ENCODE data around the gene HMG20A.

HMG20A gene

GRCh38 chr15:77415450-77416147, 5.1 kb upstream of the HMG20A start:
- TF ChIP-seq GATA2 (IDR thresholded peaks at IDR 0.05; ENCODE audit: low read depth, low read length), result no peak
- TF ChIP-seq GATA3 (IDR thresholded peaks at IDR 0.05; ENCODE audit: low read depth, low read length), result no peak

DNA sequence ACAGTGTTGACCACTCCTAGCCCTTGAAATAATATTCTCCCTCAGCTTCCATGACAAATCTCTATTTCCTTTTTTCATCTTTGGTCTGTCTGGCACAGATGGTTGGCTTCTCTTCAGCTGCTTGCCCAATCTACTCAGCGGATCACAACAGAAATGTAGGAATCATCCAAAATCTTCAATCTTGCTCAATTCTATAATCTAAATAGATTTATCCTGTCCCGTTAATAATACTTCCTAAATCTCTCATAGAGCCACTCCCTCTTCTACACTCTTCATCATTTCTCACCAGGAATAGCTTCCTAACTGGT, 4.6 kb upstream of the HMG20A start:
- TF ChIP-seq GATA2 (IDR thresholded peaks at IDR 0.05; ENCODE audit: low read depth, low read length) (no peak), GATA3 (IDR thresholded peaks at IDR 0.05; ENCODE audit: low read depth, low read length) (no peak)

GRCh38 chr15:77416954-77417353, 3.7 kb upstream of the HMG20A start:
- no peak for TF ChIP-seq GATA3 (IDR thresholded peaks at IDR 0.05; ENCODE audit: low read depth, low read length)
- no peak for TF ChIP-seq GATA2 (IDR thresholded peaks at IDR 0.05; ENCODE audit: low read depth, low read length)

DNA sequence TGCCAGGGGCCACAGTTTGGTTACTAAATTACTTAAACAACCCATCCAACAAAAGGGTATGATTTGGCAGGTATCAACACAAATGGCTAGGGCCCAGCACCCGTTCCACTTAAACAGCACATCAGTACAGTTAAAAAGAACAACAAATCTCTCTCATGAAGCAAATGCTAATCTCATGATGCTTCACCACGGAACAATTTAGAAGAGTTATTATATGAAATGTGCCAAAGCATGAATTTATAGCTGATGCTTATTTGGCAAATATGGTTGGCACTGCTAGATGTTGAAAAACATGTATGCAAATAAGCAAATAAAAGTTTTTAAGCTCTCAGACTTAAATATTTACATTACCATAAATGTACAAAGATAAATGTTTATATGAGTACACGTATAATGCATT, 3.1 kb upstream of the HMG20A start:
- TF ChIP-seq GATA3 (IDR thresholded peaks at IDR 0.05; ENCODE audit: low read depth, low read length) (no peak), GATA2 (IDR thresholded peaks at IDR 0.05; ENCODE audit: low read depth, low read length) (no peak)

DNA sequence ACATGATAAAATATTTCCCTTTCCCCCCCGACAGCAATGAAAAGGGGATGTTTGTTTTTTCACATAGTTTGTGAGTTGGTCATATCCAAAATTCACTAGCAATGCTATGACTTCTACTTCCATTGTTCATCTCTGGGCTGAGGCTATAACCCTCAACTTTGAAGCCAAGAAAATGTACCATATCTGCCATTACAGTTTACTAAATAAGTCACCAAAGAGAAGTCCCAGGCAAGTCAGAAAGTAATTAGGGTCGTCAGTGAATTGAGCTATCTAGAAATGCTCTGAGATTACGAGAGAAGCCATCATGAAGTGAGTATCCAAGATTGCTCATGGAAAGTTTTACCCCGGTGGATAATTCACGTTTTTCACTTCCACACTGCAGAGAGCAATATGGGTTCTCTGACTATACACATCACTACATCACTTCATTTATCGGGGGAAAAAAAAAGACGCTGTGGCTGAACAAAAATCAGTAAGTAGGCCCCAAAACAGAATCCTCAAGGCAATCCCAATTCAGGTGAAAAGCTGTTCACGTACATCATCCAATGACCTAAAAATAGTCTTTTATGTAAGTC, 2.2 kb upstream of the HMG20A start:
- no peak for TF ChIP-seq GATA2 (IDR thresholded peaks at IDR 0.05; ENCODE audit: low read depth, low read length)
- TF ChIP-seq GATA3 (IDR thresholded peaks at IDR 0.05; ENCODE audit: low read depth, low read length), result no peak

DNA sequence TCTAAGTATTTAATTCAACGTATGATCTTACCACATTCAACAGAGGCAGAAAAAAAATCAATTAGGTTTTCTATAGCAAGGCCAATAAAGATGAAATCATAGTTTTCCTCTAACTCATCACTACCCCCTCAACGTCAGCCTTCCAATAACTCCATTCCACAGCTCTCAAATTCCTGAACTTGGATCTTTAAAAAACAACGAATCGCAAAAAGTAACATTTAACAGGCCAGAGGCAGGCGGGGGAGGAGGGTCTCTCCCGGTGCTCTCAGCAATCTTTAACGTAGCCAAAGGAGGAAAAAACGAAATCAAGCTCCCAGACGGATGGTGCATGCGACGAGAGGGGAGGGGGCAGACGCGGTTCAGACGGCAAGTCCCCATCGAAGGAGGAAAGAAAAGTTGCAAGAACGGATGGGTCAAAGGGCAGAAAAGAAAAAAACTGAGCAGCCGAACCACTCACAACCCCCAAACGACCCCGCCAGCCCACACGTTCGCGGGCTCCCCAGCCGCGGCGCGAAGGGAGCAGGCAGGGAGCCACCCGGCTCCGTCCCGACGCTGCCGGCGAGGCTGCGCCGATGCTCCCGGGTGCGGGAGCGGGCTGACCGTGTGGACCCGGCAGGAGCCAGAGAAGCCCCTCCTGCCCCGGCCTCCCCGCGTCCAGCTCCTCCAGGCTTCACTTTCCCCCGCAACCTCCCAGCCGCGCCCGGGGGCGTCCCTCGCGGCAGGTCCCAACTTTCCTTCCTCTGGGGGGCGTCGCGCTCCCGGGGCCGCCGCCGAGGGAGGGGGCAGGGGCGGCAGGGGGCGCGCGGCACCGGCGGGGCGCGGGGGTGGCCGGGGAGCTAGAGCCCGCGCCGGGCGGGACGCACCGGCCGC, 1.5 kb upstream of the HMG20A start:
- TF ChIP-seq GATA2 (IDR thresholded peaks at IDR 0.05; ENCODE audit: low read depth, low read length), result no peak
- no peak for TF ChIP-seq GATA3 (IDR thresholded peaks at IDR 0.05; ENCODE audit: low read depth, low read length)

GRCh38 chr15:77419836-77420609, 665 bp upstream of the HMG20A start, which contains the start of gene PEAK1:
Gene PEAK1, minus strand, starts transcription at chr15:77420104. Its CDS starts 238,178 bp downstream, at chr15:77181926.
- no peak for TF ChIP-seq GATA2 (IDR thresholded peaks at IDR 0.05; ENCODE audit: low read depth, low read length)
- TF ChIP-seq GATA3 (IDR thresholded peaks at IDR 0.05; ENCODE audit: low read depth, low read length), result no peak

DNA sequence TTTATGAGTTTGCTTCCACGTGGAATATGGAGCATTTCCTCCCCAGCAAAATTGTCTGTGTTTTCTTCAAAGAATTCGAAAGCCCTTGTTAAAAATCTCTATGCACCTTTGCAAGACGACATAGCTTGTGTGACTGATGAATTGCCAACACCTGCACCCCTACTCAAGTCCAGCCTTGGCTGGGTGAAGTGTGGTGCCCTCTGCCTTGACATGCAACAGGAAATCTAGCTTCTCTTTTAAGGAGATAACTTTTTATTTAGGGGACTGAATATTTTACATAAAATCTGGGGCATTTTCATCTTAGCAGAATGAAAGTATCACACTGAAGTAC, 647 bp downstream of the HMG20A start:
- TF ChIP-seq GATA2 (IDR thresholded peaks at IDR 0.05; ENCODE audit: low read depth, low read length) (no peak), GATA3 (IDR thresholded peaks at IDR 0.05; ENCODE audit: low read depth, low read length) (no peak)

DNA sequence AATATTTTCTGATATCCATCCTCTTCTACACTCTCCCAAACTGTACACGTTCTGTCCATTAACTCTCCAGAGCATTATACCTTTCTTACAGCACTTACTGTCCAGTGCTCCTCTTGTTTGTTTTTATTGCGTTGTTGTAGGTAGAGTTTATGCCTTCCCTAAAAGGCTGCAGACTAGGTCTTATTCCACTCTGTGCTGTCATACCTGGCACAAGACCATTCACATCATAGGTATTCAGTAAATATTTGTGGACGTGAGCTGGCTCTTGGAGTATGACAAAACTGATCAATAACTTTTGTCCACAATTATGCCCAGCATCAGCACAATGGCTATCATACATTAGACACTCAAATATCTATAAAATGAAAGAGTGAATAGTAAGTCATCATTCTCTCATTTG, 4.4 kb downstream of the HMG20A start:
- TF ChIP-seq GATA2 (IDR thresholded peaks at IDR 0.05; ENCODE audit: low read depth, low read length) (no peak), GATA3 (IDR thresholded peaks at IDR 0.05; ENCODE audit: low read depth, low read length) (no peak)

DNA sequence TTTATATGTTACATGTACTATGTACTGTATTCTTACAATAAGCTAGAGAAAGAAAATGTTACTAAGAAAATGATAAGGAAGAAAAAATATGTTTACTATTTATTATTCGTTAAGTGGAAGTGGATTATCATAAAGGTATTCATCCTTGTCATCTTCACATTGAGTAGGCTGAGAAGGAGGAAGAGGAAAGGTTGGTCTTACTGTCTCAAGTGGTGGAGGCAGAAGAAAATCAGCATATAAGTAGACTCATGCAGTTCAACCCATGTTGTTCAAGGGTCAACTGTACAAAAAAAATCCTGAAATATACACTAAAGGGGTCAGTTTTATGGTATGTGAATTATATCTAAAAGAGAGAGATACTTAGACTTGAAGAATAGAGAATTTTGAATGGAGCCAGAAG, 5.7 kb downstream of the HMG20A start:
- TF ChIP-seq GATA2 (IDR thresholded peaks at IDR 0.05; ENCODE audit: low read depth, low read length) (no peak), GATA3 (IDR thresholded peaks at IDR 0.05; ENCODE audit: low read depth, low read length) (no peak)

DNA sequence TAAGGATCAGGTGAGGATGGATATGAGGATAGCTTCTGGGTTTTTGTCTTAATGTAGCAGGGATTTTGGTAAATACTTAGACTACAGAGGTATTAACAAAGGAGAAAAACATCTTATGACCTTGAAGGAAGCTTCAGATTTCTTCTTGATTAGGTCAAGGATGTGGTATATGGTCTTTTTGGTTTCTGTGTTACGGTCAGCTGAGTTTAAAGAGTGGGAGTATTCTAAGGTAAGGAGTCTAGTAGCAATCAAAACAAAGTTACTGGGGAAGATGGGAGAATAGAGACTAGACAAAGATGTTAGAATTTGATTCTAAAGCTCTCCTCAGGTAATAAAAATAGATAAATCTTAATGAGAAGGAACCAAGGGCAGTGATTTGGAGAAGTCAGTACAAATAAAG, 6.2 kb downstream of the HMG20A start:
- TF ChIP-seq GATA2 (IDR thresholded peaks at IDR 0.05; ENCODE audit: low read depth, low read length), result no peak
- TF ChIP-seq GATA3 (IDR thresholded peaks at IDR 0.05; ENCODE audit: low read depth, low read length), result no peak

DNA sequence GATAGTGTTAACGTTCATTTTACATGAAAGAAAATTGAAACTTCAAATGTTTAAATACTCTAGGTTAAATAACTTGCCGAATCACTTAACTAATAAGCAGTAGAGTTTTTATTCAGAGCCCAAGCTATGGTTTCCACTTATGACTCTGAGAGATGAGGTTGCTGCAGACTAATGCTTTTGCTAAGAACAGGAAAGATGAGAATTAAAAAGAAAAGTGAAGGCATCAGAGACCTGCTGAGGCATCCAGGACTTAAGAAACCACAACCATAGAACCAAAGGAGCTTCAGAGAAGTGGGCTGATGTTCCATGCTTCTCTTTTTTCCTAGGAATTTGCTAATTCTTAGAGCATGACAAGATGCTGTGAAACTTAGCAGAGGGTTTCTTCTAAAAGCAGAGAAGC, 9.5 kb downstream of the HMG20A start:
- TF ChIP-seq GATA2 (IDR thresholded peaks at IDR 0.05; ENCODE audit: low read depth, low read length) (no peak), GATA3 (IDR thresholded peaks at IDR 0.05; ENCODE audit: low read depth, low read length) (no peak)

DNA sequence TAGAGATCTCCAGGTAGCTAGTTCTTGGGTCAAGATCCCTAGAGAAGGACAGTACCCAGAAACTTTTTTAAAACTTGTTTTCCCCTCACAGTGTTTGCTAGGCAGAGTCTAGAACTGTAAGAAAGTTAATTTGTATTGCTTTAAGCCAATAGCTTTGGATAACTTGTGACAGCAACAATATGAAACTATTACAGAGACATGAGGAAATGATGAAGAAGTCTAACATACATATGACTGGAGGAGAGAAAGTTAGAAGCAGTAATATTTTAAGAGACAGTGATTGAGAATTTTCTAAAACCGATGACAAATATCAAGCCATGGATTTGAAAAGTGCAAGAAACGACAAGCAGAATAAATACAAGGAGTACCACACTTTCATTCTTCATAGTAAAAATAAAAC, 10.0 kb downstream of the HMG20A start:
- TF ChIP-seq GATA2 (IDR thresholded peaks at IDR 0.05; ENCODE audit: low read depth, low read length) (no peak), GATA3 (IDR thresholded peaks at IDR 0.05; ENCODE audit: low read depth, low read length) (no peak)

DNA sequence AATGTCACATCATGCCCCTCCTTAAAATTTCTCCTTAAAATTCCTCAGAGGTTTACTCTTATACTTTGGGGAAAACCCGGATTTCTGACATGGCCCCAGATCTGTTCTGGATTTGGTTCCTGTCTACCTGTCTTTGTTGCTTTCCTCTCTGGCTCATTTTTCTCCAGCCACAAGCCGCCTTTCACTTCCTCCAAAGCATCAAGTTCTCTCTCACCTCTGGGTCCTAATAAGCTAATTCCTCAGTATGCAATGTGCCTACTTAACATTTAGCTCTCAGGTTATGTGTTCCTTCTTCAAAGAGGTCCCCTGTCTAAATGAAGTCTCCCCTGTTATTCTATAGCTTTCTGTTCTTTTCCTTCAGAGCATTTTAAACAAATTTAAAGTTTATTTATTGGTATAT, 16.1 kb downstream of the HMG20A start:
- TF ChIP-seq GATA2 (IDR thresholded peaks at IDR 0.05; ENCODE audit: low read depth, low read length) (no peak), GATA3 (IDR thresholded peaks at IDR 0.05; ENCODE audit: low read depth, low read length) (no peak)

All from SH-SY5Y (cell line).